Panc1 (cell line): ENCODE results near the gene MARK4. TPM values are rescaled to one million over a fixed set of nuclear protein-coding genes. Genes with fewer than 3 reads are reported as not detected.

Experiments
- ATAC-seq: fragments of 200-7000 bp; cut with Tn5 transposase; 2 replicates; pipeline ENCODE4 v1.9.1; 2020; ENCODE audit warnings: mild to moderate bottlenecking, moderate library complexity
- BruUV-seq: library from RNA; stranded (reverse); fragments of 400-500 nt; replicated peaks from 2 replicates; lab custom pipeline; 2021; lab: Mats Ljungman, UMichigan
- CTCF ChIA-PET: fragments of 300-600 bp; sonication (Branson Sonifier 250); formaldehyde crosslinking; loops from one replicate; lab custom pipeline; 2022; ENCODE audit warnings: antibody characterized with exemption; lab: Charles Lee
- POLR2A ChIA-PET: fragments of 300-600 bp; sonication (Branson Sonifier 250); formaldehyde crosslinking; loops from one replicate; lab custom pipeline; 2022; ENCODE audit warnings: antibody characterized with exemption; lab: Charles Lee
- DNase-seq: peaks from one replicate; pipeline ENCODE4 v3.0.0-alpha.2; 2010; ENCODE audit warnings: low read depth, low spot score
- H3K27ac ChIP-seq: 2 replicates; pipeline ENCODE4 v1.5.1; 2011; ENCODE audit warnings: mild to moderate bottlenecking, low read length, inconsistent platforms
- H3K27me3 ChIP-seq: fragments of 200-500 bp; sonication (Bioruptor generic); 2 replicates; pipeline ENCODE4 v1.6.0; 2014; ENCODE audit warnings: low read length, inconsistent platforms; ENCODE audit not compliant: control insufficient read depth, insufficient read depth
- H3K36me3 ChIP-seq: fragments of 200-500 bp; sonication (Bioruptor generic); 2 replicates; pipeline ENCODE4 v1.5.1; 2014; ENCODE audit warnings: inconsistent platforms, mild to moderate bottlenecking, low read length, moderate library complexity; ENCODE audit not compliant: control insufficient read depth, insufficient read depth
- H3K4me1 ChIP-seq: 2 replicates; pipeline ENCODE4 v1.5.1; 2011; ENCODE audit warnings: inconsistent platforms, mild to moderate bottlenecking, low read length, moderate library complexity; ENCODE audit not compliant: control insufficient read depth, insufficient read depth
- H3K4me3 ChIP-seq, 2 experiments: 2 replicates each; pipeline ENCODE4 v1.5.1; 2011 to 2012; ENCODE audit warnings: low read depth in 2 of 2, low read length in 2 of 2, mild to moderate bottlenecking in 2 of 2, inconsistent platforms in 1 of 2, moderate library complexity in 1 of 2
- H3K9me3 ChIP-seq: fragments of 200-500 bp; sonication (Bioruptor generic); 2 replicates; pipeline ENCODE4 v1.5.1; 2014; ENCODE audit warnings: low read depth, mild to moderate bottlenecking, inconsistent platforms, low read length, moderate library complexity; ENCODE audit not compliant: control insufficient read depth, insufficient read depth
- CTCF ChIP-seq: fragments of 450-650 bp; IDR thresholded peaks from 2 replicates; pipeline ENCODE4 v1.5.1; 2017; ENCODE audit warnings: mild to moderate bottlenecking
- POLR2AphosphoS5 ChIP-seq: IDR thresholded peaks from 2 replicates; pipeline ENCODE4 v1.6.1; 2012; ENCODE audit warnings: mild to moderate bottlenecking, low read depth, low read length, moderate library complexity
- REST ChIP-seq, 2 experiments: IDR thresholded peaks; 2 replicates each; pipeline ENCODE4 v1.6.1; 2011 to 2012; ENCODE audit warnings: low read depth in 2 of 2, control low read depth in 1 of 2, low read length in 1 of 2, mild to moderate bottlenecking in 1 of 2, moderate library complexity in 1 of 2; ENCODE audit not compliant: insufficient read depth in 1 of 2
- SIN3A ChIP-seq: IDR thresholded peaks from 2 replicates; pipeline ENCODE4 v1.6.1; 2012; ENCODE audit warnings: low read depth, mild to moderate bottlenecking, low read length, moderate library complexity, borderline replicate concordance; ENCODE audit not compliant: insufficient read depth
- TCF7L2 ChIP-seq: IDR thresholded peaks from 2 replicates; pipeline ENCODE4 v1.6.1; 2011; ENCODE audit warnings: mild to moderate bottlenecking, low read depth, low read length, inconsistent platforms
- in situ Hi-C: cut with HindIII; loops from 2 replicates; pipeline ENCODE4 v1.10.0; 2016; ENCODE audit warnings: low sequenced_read_pairs, low pct_unique_long_range_greater_than_20kb
- intact Hi-C: fragments of 100-400 bp; cut with micrococcal nuclease; formaldehyde crosslinking; loops from one replicate; pipeline ENCODE4 v1.10.0; 2022; ENCODE audit not compliant: unreplicated experiment
- total RNA-seq: library from RNA; stranded (reverse); gene quantifications from one replicate; pipeline ENCODE4 v1.2.1, GENCODE V29; 2021; ENCODE audit not compliant: unreplicated experiment

MARK4 gene
- total RNA-seq, 1 experiment from 2014 or later, result 21.6 TPM

- Histone ChIP-seq H3K27ac (no peak overlapping the region), H3K27me3 (no peaks in the 10 kb centered on the region), H3K4me1 (no peaks in the 10 kb centered on the region), H3K9me3 (no peaks in the 10 kb centered on the region), H3K36me3 (no peaks in the 10 kb centered on the region), H3K4me3 (no peak overlapping the region)
- TF ChIP-seq SIN3A (no peak), REST (IDR thresholded peaks at IDR 0.05; ENCODE audit: insufficient read depth in 1 of 2, low read depth in 2 of 2, low read length in 1 of 2) (no peak), CTCF (no peak)
- in situ Hi-C loops, result no loop called here
- no peak for DNase-seq
- intact Hi-C loops, result no loop called here
- CTCF ChIA-PET, result no interaction called here
- BruUV-seq, result no TSS peak
- 0 out of 2 replicates have a peak, but pooled peaks have one; percentile 33 for ATAC-seq
- POLR2A ChIA-PET, result no interaction called here
Observed at GRCh38 chr19:45215391-45216191, 35.5 kb upstream of the MARK4 start.

- intact Hi-C loops, result no loop called here
- H3K27me3 ChIP-seq, result no peaks in the 10 kb centered on the region
- ATAC-seq (no peak), DNase-seq (no peak)
- no peaks in the 10 kb centered on the region for H3K4me1 ChIP-seq
- in situ Hi-C loops, result no loop called here
- no peaks in the 10 kb centered on the region for H3K36me3 ChIP-seq
- TF ChIP-seq CTCF (no peak), SIN3A (no peak), TCF7L2 (no peak), REST (IDR thresholded peaks at IDR 0.05; ENCODE audit: insufficient read depth in 1 of 2, low read depth in 2 of 2, low read length in 1 of 2) (no peak), POLR2AphosphoS5 (no peak)
- ChIA-PET POLR2A (no interaction called here), CTCF (interaction anchor here (0.6 kb wide), 1 partner anchor 13 kb away, joined by 6 read pairs; no protein-coding TSS in a partner anchor)
- no peaks in the 10 kb centered on the region for H3K9me3 ChIP-seq
- no peak overlapping the region for H3K27ac ChIP-seq
- H3K4me3 ChIP-seq, result no peak overlapping the region
- no TSS peak for BruUV-seq
Observed at GRCh38 chr19:45216667-45217066, 34.4 kb upstream of the MARK4 start.
